Stimulated activated CD4-positive, alpha-beta T cell treated with anti-CD3 and anti-CD28 coated beads, TNF-alpha, amount 100 ng/mL, for 4 hours (primary cell): ENCODE data around the gene MIPEP.
"Not testable (repeated sequence)": the region's sequence is repeated elsewhere in the genome, so short reads cannot be mapped to it uniquely, and the experiment has no call there.

ENCODE experiments used
- DNase-seq, 3 experiments: peaks; one replicate each; pipeline ENCODE4 v3.0.0-alpha.2; 2020; ENCODE audit warnings: low read depth in 3 of 3

Gene MIPEP

GRCh38 chr13:23749288-23749873 lies 139.8 kb downstream of the MIPEP start:
- DNase-seq = no peak

GRCh38 chr13:23748109-23748990 lies 140.8 kb downstream of the MIPEP start:
- no peak for DNase-seq

GRCh38 chr13:23746141-23746540 lies 143.1 kb downstream of the MIPEP start:
- not testable (repeated sequence) for DNase-seq

- DNase-seq = no peak
These were observed 144.9 kb downstream of the MIPEP start for GRCh38 chr13:23744315-23744714.

GRCh38 chr13:23743278-23744076 lies 145.7 kb downstream of the MIPEP start:
- DNase-seq = no peak

GRCh38 chr13:23741879-23742510 lies 147.2 kb downstream of the MIPEP start:
- DNase-seq = no peak

GRCh38 chr13:23740002-23740401 lies 149.2 kb downstream of the MIPEP start:
- DNase-seq = no peak

GRCh38 chr13:23739596-23739995 lies 149.6 kb downstream of the MIPEP start:
- DNase-seq = no peak

- no peak for DNase-seq
These were observed 152.7 kb downstream of the MIPEP start for GRCh38 chr13:23736541-23736940.

- no peak for DNase-seq
These were observed 153.9 kb downstream of the MIPEP start for GRCh38 chr13:23735329-23735728.

- DNase-seq = no peak
These were observed 157.5 kb downstream of the MIPEP start for GRCh38 chr13:23731709-23732108.

- no peak for DNase-seq
These were observed 158.9 kb downstream of the MIPEP start for GRCh38 chr13:23730251-23730650.

- DNase-seq = no peak
These were observed 159.7 kb downstream of the MIPEP start for GRCh38 chr13:23729531-23729930.

- DNase-seq = no peak
These were observed 160.4 kb downstream of the MIPEP start for GRCh38 chr13:23728807-23729206.

GRCh38 chr13:23725922-23726321 lies 163.3 kb downstream of the MIPEP start:
- DNase-seq = no peak

- no peak for DNase-seq
These were observed 164.8 kb downstream of the MIPEP start for GRCh38 chr13:23724196-23724970.

- DNase-seq = no peak
These were observed 165.7 kb downstream of the MIPEP start for GRCh38 chr13:23723471-23723870.

- DNase-seq = no peak
These were observed 166.3 kb downstream of the MIPEP start for GRCh38 chr13:23722726-23723453.

- DNase-seq = no peak
These were observed 170.2 kb downstream of the MIPEP start for GRCh38 chr13:23718996-23719395.

- DNase-seq = no peak
These were observed 172.8 kb downstream of the MIPEP start for GRCh38 chr13:23716401-23716800.
